Measurements from ENCODE around the gene SFRP4.

SFRP4 gene

GRCh38 chr7:37915438-37915837, 1.2 kb downstream of the SFRP4 start:
- no peak overlapping the region for H3K9ac ChIP-seq
- no peaks in the 10 kb centered on the region for H3K9me3 ChIP-seq
- H3K27me3 ChIP-seq: peaks cover 32% of the 10 kb centered on the region
- H3K27ac ChIP-seq: no peak overlapping the region
- H3K4me1 ChIP-seq: peaks cover 24% of the 10 kb centered on the region
- H3K4me3 ChIP-seq: no peak overlapping the region
- no peak overlapping the region for H3K4me2 ChIP-seq
- H4K20me1 ChIP-seq: peaks cover 12% of the 10 kb centered on the region; the same call in 1 of the 2 replicates
- H3K36me3 ChIP-seq: no peaks in the 10 kb centered on the region
- no peak for TF ChIP-seq Cebpa-rat (IDR thresholded peaks at IDR 0.05)

DNA sequence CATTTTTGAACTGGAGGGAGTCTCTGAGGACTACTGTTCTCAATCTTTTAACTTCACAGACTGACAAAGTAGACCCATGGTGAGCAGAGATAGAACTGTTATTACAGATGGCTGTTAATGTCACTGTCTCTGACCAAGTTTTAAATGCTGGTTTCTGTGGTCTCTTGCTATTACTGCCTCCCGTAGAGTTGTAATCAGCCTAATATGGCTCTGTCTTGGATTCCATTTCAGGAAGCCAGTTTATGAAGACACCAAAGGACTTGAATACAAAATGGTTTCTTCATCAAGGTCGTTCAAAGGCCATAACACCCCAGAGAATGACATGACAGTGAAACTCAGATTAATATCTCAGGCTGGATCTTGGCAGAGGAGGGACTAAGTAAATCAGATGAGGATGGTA, 3.9 kb downstream of the SFRP4 start:
- no peak overlapping the region for H3K27ac ChIP-seq
- peaks cover 12% of the 10 kb centered on the region; the same call in 1 of the 2 replicates for H4K20me1 ChIP-seq
- peaks cover 18% of the 10 kb centered on the region for H3K4me1 ChIP-seq
- H3K36me3 ChIP-seq: no peaks in the 10 kb centered on the region
- H3K4me3 ChIP-seq: no peak overlapping the region
- H3K9ac ChIP-seq: no peak overlapping the region
- H3K4me2 ChIP-seq: no peak overlapping the region
- peaks cover 27% of the 10 kb centered on the region for H3K27me3 ChIP-seq
- TF ChIP-seq Cebpa-rat (IDR thresholded peaks at IDR 0.05): no peak
- H3K9me3 ChIP-seq: no peaks in the 10 kb centered on the region

DNA sequence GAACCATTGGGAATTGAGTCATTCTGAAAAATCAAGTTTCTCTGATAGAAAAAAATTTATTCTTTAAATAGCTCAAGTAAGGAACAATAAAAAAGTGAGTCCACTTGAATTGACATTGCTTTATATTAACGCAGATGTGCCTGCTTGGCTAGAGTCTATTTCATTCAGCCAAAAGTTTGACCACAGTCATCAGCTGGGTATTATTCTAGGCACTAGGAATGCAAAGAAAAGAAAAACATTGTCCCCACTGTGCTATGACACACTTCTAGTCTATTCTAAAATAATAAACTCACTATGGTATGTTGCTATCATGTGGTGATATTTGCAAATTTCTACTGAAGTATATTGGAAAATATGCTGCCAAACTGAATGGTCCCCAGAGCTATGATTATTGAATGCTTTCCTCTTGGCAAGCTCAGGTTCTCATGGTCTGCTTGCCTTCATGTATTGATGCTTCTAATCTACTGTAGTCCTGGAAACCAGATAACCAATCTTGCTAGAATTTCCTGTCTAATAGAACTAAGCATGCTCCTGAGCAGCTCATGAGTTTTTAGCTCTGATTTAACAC, 8.3 kb downstream of the SFRP4 start:
- Histone ChIP-seq H3K4me3 (no peak overlapping the region), H3K4me1 (no peaks in the 10 kb centered on the region), H3K4me2 (no peak overlapping the region), H4K20me1 (no peaks in the 10 kb centered on the region), H3K27ac (no peak overlapping the region), H3K9me3 (no peaks in the 10 kb centered on the region), H3K9ac (no peak overlapping the region), H3K36me3 (no peaks in the 10 kb centered on the region), H3K27me3 (no peaks in the 10 kb centered on the region)
- no peak for TF ChIP-seq Cebpa-rat (IDR thresholded peaks at IDR 0.05)

- no peak overlapping the region for H3K9ac ChIP-seq
- no peaks in the 10 kb centered on the region for H3K36me3 ChIP-seq
- H3K9me3 ChIP-seq: no peaks in the 10 kb centered on the region
- H3K27me3 ChIP-seq: no peaks in the 10 kb centered on the region
- no peaks in the 10 kb centered on the region for H4K20me1 ChIP-seq
- H3K27ac ChIP-seq: no peak overlapping the region
- no peak overlapping the region for H3K4me3 ChIP-seq
- TF ChIP-seq Cebpa-rat (IDR thresholded peaks at IDR 0.05): no peak
- H3K4me1 ChIP-seq: no peaks in the 10 kb centered on the region
- no peak overlapping the region for H3K4me2 ChIP-seq
These were observed 14.6 kb downstream of the SFRP4 start for GRCh38 chr7:37901890-37902524.

DNA sequence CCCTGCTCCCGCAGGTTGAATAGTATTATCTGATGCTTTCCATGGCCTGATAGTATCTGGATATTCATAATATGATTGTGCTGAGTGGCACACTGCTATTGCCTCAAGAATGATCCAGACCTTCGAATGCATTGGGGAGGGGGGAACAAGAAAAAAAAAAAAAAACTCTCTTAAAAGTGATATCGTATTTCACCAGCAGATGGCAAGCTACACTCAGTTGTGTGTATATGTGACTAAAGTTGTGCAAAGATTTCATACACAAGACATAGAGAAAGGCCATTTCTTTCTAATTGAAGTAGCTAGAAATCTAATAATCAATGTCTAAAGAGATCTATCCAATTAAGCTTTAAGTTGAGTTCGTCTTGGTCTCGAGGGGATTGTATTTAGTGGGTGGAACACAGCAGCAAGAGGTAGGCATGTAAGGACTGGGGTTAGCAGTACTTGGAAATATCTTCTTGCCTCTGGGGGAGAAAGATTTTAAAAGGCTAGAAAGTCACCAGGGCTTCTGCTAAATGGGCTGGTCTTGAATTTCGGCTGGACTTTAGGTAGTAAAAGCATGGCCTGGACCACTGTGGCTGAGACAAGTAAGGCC, 15.3 kb downstream of the SFRP4 start:
- no peaks in the 10 kb centered on the region for H3K36me3 ChIP-seq
- no peaks in the 10 kb centered on the region for H4K20me1 ChIP-seq
- H3K27ac ChIP-seq: no peak overlapping the region
- H3K4me2 ChIP-seq: no peak overlapping the region
- H3K4me3 ChIP-seq: no peak overlapping the region
- H3K4me1 ChIP-seq: no peaks in the 10 kb centered on the region
- no peaks in the 10 kb centered on the region for H3K27me3 ChIP-seq
- H3K9ac ChIP-seq: no peak overlapping the region
- TF ChIP-seq Cebpa-rat (IDR thresholded peaks at IDR 0.05): no peak
- no peaks in the 10 kb centered on the region for H3K9me3 ChIP-seq

- H3K9ac ChIP-seq: no peak overlapping the region
- H3K36me3 ChIP-seq: no peaks in the 10 kb centered on the region
- no peak for TF ChIP-seq Cebpa-rat (IDR thresholded peaks at IDR 0.05)
- no peak overlapping the region for H3K27ac ChIP-seq
- no peak overlapping the region for H3K4me2 ChIP-seq
- no peaks in the 10 kb centered on the region for H3K27me3 ChIP-seq
- H3K4me3 ChIP-seq: no peak overlapping the region
- H3K9me3 ChIP-seq: no peaks in the 10 kb centered on the region
- no peaks in the 10 kb centered on the region for H3K4me1 ChIP-seq
- H4K20me1 ChIP-seq: no peaks in the 10 kb centered on the region
These were observed 16.8 kb downstream of the SFRP4 start for GRCh38 chr7:37899712-37900247.

DNA sequence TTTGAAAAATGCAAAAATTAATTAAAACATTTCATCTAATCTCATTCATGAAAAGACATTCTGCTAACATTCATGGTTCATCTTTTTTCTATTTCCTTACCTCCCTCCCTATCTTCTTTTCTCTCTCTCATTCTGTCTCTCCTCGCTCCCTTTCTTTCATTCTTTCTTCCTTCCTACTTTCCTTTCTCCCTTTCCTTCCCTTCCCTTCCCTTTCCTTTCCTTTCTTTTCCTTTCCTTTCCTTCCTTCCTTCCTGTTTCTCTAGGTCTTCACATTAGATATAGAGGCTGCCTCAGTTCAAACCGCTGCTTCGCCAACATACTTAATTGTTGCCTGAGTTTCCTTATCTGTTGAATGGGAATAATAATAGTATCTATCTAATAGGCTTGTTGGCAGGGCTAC, 21.9 kb downstream of the SFRP4 start:
- H3K4me1 ChIP-seq: no peaks in the 10 kb centered on the region
- H3K4me2 ChIP-seq: no peak overlapping the region
- no peaks in the 10 kb centered on the region for H3K27me3 ChIP-seq
- H3K4me3 ChIP-seq: no peak overlapping the region
- no peak overlapping the region for H3K27ac ChIP-seq
- H3K36me3 ChIP-seq: no peaks in the 10 kb centered on the region
- no peaks in the 10 kb centered on the region for H3K9me3 ChIP-seq
- no peak for TF ChIP-seq Cebpa-rat (IDR thresholded peaks at IDR 0.05)
- H4K20me1 ChIP-seq: no peaks in the 10 kb centered on the region
- H3K9ac ChIP-seq: no peak overlapping the region

- TF ChIP-seq Cebpa-rat (IDR thresholded peaks at IDR 0.05): no peak
- Histone ChIP-seq H3K27ac (no peak overlapping the region), H4K20me1 (no peaks in the 10 kb centered on the region), H3K36me3 (no peaks in the 10 kb centered on the region), H3K4me1 (no peaks in the 10 kb centered on the region), H3K4me2 (no peak overlapping the region), H3K9ac (no peak overlapping the region), H3K27me3 (no peaks in the 10 kb centered on the region), H3K4me3 (no peak overlapping the region), H3K9me3 (no peaks in the 10 kb centered on the region)
These were observed 23.3 kb downstream of the SFRP4 start for GRCh38 chr7:37893359-37893758.

GRCh38 chr7:37882086-37882485, 34.5 kb downstream of the SFRP4 start:
- Histone ChIP-seq H3K27me3 (no peaks in the 10 kb centered on the region), H3K27ac (no peak overlapping the region), H3K9ac (no peak overlapping the region), H3K9me3 (peaks cover 3% of the 10 kb centered on the region; the same call in 1 of the 2 replicates), H3K4me2 (no peak overlapping the region), H3K4me3 (no peak overlapping the region), H3K36me3 (no peaks in the 10 kb centered on the region), H3K4me1 (peaks cover 5% of the 10 kb centered on the region; the same call in 1 of the 2 replicates), H4K20me1 (no peaks in the 10 kb centered on the region)
- no peak for TF ChIP-seq Cebpa-rat (IDR thresholded peaks at IDR 0.05)

Measured in BLaER1 (cell line).